GM21360 (cell line): ENCODE results near the gene COL5A1.

Experiments used
- ATAC-seq: cut with Tn5 transposase; IDR thresholded peaks from one replicate; pipeline ENCODE4 v1.9.1; 2021; ENCODE audit warnings: mild to moderate bottlenecking, moderate library complexity; ENCODE audit not compliant: unreplicated experiment

COL5A1 gene

DNA sequence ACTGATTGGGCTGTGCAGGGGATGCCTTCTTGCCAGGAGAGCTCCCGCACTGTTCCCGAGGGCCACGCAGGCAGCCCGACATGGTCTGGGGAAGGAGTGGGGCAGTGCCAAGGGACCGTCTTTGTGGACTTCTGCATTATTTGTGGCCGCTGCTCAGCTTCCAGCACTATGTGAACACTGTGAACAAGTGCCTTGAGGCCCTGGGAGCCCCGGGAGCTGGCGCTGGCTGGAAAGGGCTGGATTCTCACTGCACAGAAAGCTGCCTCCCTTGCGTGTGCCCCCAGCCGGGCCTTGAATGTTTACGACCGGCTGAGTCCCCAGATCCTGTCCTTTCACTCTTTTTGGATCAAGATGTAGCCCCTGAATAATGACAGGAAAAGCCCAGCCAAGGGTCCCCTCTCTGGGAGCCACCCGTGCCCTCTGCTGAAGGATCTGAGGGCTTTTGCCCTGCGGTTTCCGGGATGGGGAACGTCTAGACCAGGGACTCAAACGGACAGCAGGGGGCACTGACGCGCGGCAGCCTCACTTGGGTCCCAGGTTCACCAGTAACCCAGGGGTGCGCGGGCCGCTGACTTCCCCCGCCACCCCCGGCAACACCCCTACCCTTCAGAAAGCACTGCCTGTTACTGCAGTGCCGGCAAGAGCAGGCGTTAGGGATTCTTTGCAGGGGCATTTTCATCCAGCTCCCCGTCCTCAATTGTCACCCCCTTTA is 140.1 kb downstream of the COL5A1 start:
- no peak for ATAC-seq

DNA sequence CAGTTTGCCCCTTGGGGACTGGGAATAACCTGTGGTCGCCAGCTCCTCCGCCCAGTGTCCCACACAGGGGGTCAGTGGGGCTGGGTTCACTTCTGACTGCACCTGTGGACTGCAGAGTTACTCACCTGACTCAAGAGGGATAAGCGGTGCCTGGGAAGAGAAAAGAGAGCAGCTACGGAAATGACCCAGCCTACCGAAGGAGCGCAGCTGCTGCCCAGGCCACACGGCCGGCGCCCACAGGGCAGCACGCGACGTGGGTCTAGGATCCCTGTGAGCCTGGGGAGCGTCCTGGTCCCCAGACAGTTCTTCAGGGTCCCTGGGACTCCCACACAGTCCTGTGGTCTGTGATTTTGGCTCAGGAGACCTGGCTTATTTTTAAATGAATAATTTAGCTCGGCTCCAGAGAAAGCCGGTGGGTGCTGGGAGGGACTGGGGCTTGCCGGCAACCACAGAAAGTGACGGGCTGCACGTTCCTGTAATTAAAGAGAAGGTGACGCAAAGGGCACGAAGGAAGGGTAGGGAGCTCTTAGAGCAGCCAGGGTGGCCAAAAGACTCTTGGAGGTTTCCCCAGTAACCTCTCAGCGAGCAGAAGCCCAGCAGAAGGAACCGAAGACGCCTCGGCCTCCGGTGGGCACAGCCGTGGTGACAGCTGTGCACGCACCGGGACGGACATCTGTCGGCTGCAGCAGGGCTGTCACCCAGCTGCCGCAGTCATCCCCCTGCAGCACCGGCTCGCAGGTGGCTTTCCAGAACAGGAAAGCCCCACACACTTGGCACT is 141.5 kb downstream of the COL5A1 start:
- no peak for ATAC-seq

DNA sequence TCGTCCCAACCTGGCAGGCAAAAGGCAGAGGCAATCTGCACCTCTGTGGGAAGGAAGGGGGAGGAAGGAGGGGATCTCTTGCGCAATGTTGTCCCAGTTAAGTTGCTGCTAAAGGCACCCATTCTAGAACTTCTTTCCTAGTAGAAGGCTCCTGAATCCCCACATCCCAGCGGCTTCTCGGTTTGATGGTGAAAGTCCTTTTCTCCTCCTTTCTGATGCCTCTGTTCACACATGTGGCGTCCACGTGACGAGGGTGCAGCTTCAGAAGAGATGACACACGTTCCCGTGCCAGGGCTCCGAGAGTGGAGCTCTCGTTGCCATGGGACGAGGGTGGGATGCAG is 142.1 kb downstream of the COL5A1 start:
- no peak for ATAC-seq

DNA sequence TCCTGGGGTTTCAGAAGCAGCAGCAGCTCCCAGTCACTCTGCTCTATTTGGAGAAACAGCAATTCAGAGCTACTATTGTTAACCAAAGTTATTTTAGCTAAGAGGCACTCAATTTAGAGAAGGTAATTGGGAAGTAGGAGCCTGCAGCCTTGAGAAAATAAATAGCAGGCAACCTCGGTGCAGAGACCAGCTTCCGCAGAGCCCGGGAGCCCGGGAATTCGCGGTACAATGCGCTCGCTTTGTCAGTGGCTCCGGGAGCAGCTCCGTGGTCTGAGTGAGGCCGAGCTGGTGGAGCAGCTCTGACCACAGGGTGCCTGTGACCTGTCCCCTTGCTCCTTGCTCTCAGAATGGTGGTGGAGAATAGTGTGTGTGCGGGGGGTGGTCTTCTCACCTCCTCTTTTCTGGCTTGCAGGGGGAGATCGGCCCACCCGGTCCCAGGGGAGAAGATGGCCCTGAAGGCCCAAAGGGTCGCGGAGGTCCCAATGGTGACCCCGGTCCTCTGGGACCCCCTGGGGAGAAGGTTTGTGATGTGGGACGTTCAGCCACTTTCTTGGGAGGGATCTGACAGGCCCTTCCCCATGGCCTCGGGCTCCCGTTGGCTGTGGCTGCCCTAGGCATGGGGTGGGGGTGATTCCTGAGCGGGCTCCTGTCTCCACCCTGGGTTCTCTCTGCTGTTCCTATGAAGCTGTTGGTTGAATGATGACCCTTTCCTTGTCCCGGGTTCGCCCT is 143.1 kb downstream of the COL5A1 start:
- no peak for ATAC-seq

DNA sequence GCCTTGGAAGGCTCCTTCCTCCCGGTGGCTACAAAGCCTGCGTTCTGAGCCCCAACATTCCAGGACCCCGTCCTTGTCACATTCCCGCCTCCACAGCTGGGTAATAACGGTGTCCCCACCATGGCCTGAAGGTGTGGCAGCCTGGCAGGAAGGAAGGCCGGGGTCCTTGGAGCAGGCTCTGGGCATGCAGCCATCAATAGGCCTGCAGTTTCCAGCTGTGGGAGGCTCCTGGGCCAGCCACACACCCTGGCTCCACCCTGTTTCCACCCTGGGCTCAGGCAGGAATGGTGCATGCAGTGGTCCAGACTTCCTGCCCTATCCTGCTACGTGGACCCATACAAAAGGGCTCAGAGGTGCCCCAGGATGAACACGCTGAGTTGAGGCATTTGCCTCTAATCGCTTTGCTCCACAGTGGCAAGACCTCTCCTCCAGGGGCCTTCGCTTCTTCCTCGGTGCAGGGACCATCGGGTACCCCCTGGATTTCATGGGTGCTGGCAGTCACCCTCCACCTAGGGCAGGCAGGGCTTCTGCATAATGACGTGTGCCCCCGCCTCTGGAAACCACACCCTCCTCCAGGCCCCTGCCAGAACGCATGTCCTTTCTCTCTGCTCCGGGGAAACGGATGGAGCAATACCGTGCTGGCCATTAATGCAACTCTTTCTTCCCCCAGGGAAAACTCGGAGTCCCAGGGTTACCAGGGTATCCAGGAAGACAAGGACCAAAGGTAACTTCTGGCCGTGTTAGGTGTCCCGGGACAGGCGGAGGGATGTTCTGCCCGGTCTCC is 143.9 kb downstream of the COL5A1 start:
- no peak for ATAC-seq

DNA sequence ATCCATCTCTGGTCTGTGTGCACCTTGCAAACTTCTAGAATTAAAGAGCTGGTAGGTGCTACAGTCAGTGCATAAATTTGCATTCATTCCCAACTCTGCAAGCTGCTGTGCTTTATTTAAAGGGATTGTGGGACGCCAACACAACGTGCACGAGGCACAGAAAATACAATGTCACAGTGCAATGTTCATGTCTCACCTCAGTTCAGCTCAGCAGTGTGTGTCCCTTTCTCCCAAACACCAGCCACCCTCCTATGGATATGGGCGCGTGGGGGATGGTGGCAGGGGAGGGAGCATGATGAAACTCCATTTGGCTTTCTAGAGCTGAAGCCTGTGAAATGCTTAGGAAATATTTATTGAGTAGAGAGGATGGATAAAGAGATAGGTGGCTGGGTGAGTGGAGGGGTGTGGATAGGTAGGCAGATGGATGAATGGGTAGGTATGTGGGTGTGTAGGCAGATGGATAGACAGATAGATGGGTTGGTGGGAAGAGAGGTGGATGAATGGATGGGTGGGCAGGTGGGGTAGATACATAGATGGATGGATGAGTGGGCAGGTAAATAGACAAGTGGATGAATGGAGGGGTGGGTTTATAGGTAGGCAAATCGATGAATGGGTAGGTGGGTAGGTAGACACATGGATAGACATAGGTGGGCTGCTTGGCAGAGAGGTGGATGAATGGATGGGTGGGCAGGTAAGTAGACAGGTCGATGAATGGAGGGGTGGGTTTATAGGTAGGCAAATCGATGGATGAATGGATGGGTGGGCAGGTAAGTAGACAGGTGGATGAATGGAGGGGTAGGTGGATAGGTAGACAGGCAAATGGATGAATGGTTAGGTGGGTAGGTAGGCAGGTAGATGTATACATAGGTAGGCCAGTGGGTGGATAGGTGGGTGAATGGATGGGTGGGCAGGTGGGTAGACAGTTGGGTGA is 146.3 kb downstream of the COL5A1 start:
- no peak for ATAC-seq

DNA sequence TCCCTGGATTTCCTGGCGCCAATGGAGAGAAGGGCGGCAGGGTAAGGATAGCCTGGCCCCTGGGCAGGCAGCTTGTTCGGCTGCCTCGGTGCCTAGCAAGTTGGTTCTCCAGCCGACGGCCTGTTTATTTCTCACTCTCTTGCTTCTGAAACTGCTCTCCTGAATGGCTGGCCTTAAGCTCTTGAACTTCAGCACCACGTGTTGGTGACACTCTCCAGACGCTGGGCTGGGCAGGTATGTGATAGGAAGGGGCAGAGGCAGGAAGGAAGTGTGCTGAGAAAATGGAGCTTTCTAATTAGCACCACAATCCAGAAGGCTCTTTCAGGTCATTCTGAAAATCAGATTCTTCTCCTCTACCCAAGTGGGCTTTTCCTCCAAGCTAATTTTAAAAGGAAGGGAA is 147.6 kb downstream of the COL5A1 start:
- ATAC-seq: no peak

DNA sequence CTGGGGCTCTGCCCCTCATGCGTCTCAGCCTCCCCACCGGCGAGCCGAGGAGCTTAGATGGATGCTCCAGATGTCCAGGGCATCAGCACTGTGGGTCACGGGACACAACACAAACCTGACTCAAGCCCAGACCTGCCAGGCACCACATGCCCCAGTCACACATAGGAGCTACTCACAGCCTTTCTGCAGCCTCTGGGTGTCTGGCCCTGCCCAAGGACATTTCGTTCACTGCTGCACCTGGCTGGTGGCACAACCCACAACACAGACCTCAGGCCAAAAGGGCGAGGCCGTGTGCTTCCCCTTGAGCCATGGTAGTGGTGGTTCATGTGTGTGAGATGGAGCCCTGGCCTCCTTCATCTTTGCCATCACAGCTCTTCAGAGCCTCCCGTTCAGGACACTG is 149.4 kb downstream of the COL5A1 start:
- ATAC-seq: no peak

DNA sequence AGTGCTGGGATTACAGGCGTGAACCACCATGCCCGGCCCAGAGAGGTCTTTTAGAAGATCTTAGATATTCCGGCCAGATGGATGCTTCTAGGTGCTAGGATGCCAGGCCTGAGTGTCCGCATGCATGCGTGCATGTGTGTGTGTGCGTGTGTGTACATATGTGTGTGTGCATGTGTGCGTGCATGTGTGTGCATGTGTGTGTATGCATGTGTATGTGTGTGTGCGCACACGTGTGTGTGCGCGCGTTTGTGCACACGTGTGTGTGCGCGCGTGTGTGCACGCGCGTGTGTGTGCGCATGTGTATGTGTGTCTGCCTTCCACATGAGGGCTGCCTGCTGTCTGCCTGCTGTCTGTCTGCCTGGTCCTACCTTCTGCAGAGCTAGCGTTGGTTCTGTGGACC is 151.0 kb downstream of the COL5A1 start:
- ATAC-seq: no peak

DNA sequence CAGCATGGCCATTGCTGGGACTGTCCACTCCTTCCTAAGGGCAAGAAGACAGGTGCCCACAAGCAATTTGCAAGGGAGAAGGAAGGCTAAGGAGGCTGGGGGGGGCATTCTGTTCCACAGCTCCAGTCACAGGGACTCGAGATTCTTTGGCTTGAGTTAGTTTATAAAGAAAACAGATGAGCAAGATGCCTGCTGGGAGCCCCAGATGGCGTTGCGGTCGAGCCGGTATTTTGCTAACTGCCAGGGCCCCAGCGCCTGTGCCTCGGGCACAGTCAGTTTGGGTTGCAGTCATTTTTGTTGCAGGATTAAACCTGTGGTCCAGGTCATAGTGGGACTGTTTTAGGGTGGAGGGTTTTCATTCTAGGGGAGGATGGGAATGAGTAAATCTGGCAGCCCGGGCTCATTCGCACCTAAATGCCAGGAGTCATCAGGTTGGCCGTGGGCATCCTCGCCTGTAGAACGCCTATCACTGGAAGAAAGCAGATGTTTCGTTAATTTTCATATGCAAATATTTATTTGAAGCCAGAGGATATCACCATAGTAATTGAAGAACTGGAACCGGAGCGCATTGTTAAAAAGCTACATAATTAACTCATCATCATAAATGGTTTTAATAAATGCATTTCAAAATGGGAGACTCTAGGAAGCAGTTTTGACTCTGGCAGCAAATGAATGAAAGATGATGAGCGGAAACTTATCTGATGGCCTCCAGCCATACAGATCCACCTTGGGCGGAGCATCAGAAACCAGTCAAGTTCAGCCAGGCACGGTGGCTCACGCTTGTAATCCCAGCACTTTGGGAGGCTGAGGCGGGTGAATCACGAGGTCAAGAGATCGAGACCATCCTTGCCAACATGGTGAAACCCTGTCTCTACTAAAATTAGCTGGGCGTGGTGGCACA is 151.9 kb downstream of the COL5A1 start:
- no peak for ATAC-seq

DNA sequence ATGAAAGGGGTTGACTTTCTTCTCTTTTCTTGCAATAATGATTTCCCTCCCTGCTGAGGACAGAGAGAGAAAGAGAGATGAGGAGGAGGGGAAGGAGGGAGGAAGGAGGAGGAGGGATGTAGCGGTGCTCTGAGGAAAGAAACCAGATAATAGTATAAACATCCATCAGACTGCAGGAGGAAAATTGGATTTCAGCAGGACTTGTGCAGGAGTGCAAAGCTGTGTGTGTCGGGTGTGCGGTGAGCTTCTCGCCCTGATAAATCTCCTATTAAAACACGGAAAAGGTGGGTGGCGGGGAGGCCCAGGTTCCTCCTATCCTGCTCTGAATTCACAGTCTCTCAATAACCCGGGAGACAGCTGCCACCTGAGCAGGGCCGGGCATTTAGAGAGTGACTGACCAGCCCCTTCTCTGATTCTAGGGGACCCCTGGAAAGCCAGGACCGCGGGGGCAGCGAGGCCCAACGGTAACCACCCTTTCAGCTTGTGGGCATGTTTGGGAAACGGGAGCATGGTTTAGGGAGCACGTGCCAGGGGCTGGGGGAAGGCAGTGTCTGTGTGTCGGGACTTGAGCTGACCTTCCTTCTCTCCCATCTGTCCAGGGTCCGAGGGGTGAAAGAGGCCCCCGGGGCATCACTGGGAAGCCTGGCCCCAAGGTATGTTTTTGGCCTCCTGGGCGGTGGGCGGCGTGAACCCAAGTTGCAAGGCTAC is 153.2 kb downstream of the COL5A1 start:
- no peak for ATAC-seq

DNA sequence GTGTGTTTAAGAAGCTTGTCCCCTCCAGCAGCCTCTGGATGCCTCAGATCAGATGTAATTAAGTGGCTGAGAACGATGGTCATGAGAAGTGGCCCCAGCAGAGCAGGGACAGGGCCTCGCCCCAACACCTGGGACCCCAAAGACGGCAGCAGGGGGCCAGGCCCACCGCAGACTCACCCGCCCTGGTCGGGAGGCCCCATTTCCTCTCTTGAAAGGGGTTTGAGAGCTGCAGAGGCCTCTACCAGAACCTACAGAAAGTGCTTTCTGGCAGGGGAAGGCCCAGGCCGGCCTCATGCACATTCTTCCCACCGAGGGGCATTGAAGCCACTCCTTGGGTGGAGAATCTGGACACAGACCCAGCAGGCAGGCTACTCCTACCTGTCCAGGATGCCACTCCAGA is 153.8 kb downstream of the COL5A1 start:
- ATAC-seq: no peak

DNA sequence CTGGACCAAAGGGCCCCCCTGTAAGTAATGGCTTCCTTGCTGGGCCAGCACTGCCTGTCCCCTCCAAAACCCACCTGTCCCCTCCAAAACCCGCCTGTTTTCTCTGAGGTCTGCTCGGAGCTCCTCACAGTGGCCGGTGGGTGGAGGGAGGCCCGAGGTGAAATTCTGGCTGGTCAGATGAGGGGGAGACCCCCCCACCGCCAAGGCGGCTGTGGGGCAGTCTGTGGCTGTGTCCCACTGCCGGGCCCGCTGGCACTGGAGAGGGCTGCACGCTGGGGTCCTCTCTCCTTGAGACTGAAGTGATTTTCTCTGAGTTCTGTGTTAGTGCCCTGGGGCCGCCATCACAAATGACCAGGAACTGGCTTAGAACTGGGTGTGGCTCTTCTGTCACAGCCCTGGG is 155.3 kb downstream of the COL5A1 start:
- no peak for ATAC-seq

DNA sequence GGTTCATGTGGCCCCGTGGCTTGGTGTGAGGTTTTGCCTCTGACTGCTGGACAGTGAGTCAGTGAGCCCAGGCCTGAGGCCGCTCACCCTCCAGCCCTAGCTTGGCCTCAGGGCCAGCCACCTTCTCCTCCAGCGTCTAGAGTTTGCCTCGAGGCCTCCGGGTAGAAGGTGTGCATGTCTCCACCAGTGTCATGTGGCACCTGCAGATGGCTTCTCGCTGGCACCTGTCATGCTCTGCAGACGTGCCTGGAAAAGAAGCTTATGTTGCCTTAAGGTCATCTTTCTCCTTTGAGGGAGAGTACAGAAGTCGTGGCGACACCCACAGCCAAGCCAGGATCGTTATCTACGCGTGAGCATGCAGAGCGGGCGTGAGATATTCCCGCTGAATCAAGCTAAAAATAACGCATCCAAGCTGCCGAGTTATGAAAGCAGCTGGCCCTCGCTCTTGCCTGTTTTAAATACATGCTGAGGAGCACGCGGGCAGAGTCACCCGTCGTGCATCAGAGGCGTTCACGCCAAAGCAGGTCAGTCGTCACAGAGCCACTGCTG is 159.3 kb downstream of the COL5A1 start:
- ATAC-seq: no peak

DNA sequence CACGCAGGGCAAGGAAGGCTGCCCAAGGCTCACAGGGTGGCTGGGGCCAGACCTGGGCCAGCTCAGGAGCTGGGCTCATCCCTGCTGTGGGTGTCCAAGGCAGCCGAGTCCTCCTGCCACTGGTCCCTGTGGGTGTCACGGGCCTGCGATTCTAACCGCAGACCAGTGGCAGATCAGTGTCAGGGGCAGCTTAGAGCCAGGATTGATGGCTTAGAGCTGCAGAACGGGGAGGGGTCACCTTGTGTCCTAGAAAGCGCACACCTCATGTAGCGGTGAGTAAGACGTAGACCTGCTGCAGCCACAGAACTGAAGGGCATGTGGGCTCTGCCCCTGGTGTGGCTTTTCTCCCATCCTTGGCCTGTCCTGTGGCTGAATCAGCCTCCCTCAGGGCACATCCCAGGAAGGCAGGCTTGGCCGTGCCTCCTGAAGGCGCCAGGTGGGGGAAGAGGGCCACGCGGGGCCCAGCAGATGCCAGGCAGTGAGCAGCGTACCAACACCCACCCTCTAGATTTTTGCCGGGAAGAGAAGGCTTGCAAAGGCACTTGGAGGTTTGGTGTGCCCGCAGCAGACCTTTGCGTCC is 160.7 kb downstream of the COL5A1 start:
- ATAC-seq: no peak

DNA sequence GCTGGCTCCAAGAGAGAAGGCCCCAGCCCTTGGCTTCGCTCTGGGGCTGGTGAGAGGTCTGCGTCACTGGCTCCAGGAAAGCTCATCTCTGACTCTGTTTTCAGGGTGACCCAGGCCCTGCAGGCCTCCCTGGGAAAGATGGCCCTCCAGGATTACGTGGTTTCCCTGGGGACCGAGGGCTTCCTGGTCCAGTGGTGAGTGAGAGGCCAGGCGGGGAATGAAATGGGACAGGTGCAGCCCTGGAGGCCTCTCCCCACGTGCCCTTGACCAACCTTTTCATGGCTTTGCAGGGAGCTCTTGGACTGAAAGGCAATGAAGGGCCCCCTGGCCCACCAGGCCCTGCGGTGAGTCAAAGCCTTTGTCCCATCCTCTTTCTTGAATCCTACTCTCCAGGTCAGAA is 163.3 kb downstream of the COL5A1 start:
- ATAC-seq: no peak

DNA sequence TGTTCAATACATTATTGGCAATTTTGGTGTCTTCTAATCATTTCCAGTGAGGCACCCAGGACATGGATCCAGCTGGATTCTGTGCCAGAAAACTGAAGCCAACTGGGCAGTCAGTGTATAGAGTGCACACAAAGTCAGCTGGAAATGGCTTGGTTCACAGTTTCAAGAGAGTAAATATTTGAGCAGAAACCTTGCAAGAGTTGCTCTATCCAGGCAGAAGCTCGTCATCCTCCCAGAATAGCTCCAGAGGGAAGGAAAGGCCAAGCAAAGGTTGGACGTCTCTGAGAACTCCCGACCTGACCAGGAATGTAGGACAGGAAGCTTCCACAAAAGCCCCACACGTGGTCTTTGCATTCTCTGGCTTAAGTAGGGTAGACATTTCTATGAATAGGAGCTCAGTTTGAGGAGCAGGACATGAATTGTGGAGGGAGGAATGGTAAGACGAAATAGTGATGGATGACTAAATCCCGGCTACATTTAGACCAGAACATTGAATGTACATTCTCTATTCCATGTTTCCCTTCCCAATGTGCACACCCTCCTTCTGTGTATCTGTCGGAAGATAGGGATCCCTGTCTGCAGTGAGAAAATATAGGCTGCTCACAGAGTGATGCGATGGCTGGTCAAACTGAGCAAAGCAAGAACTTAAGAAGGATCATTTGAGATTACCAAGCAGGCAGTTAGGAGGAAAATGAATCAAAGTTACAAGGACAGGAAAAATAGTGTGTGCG is 166.3 kb downstream of the COL5A1 start:
- ATAC-seq: no peak
